GM19043 (cell line): ENCODE measurements around the gene OASL.
"Not testable (repeated sequence)": the region's sequence is repeated elsewhere in the genome, so short reads cannot be mapped to it uniquely, and the experiment has no call there.

Experiments
- ATAC-seq: cut with Tn5 transposase; IDR thresholded peaks from one replicate; pipeline ENCODE4 v1.9.1; 2021; ENCODE audit warnings: low read depth; ENCODE audit not compliant: unreplicated experiment

OASL gene, protein sequence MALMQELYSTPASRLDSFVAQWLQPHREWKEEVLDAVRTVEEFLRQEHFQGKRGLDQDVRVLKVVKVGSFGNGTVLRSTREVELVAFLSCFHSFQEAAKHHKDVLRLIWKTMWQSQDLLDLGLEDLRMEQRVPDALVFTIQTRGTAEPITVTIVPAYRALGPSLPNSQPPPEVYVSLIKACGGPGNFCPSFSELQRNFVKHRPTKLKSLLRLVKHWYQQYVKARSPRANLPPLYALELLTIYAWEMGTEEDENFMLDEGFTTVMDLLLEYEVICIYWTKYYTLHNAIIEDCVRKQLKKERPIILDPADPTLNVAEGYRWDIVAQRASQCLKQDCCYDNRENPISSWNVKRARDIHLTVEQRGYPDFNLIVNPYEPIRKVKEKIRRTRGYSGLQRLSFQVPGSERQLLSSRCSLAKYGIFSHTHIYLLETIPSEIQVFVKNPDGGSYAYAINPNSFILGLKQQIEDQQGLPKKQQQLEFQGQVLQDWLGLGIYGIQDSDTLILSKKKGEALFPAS

DNA sequence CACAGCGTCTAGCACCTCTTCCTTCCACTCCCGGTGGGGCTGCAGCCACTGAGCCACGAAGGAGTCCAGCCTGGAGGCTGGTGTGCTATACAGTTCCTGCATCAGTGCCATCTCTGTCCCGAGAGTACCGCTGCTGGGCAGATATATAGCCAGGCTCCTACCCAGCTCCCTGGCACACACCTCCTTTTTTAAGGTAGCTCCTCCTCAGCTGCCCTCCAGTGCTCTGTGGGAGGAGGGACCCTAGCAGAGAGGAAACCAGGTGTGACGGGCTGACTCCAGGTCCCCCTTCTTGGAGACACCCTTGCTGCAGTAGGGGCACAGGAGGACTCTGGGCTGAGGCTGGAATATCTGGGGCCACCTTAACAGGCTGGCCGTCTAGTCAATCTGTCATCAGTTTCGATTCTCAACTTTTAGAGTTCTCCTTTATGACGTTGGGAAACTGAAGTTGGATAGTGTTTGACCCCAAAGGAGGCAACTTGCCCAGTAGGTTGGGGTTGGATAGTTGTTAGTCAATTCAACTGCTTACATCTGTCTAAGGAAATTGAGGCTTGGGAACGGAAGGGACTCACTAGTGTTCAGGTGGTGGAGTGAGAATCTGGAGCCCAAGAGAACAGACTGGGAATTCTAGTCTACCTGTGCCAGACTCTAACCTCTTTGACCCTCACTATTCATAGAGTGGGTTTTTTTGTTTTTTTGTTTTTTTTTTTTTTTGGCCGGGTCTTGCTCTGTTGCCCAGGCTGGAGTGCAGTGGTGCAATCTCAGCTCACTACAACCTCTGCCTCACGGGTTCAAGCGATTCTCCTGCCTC, at the start of gene OASL:
Gene OASL (minus strand): TSS at position 386 of the 808 bp plus-strand sequence. CDS start 275 bp downstream, at position 111.
- no peak for ATAC-seq

DNA sequence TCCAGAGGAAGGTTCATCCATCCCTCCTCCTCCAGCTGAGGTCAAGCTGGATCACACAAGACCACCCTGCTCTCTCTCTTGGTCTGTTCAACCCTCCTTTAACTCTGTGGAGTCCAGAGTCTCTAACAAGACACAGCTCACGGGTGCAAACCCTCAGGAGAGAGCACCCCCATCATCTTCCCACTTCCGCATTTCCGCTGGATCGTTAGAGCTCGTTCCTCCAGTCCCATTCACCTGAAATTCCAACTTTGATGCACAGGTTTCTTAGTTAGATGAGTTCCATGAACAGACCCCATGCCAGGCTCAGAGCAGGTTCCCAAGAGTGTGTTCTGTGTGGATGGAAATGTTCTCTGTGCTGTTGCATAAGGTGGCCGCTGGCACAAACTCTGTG, 49.1 kb upstream of the OASL start:
- no peak for ATAC-seq

DNA sequence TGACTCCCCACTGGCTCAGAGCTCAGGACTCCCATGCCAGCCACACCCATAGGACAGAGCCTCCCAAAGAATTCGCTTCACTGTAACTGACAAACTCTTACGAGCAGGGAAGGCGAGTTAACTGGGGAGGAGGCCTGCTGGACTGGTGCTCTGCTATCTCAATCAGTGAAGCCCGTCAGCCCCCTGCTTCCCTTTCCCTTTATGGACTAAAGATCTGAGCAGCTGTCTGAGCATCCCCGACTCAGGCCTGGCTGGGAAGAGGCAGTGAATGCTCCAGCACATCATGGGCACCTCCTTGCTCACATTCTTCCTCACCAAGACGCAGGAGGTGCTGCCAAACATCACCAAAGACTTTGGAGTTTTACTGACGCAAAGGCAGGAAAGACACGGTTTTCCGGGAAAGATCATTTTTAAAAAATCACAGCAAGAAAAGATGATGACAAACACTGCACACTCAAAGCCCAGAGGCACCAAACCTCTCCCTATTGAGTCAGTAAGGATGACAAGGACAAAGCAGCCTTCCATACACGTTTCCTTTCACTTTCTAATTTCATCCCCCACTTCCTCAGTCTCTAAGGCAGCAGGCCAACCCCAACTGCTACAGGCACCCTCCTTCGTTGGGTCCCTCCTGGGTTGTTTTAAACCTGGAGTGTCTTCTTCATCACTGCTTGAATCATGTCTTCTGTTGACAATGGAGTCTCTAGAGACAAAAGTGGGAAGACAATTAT, 48.6 kb upstream of the OASL start:
- ATAC-seq, result no peak

DNA sequence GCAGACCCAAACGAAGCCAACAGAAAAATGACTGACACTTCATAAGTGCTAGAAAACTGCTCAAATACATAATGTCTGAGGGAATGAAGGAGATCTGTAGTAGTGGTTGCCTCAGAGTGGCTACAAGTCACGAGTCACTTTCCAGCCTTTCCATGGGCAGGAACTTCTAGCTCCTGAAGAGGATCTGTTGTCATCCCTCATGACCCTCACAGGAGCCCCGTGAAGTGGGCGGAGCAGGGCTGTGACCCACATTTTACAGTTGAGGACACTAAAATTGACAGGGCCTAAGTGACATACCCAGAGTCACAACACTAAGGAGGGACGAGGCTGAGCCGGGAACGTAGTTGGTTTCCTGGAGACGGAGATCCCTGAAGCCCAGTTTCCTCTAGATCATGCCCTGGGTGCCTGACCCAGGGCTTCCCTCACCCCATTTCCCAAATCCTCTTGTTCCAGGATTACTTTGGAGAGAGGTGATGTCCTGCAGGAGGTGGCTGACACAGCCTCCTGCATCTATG, 47.8 kb upstream of the OASL start:
- no peak for ATAC-seq

DNA sequence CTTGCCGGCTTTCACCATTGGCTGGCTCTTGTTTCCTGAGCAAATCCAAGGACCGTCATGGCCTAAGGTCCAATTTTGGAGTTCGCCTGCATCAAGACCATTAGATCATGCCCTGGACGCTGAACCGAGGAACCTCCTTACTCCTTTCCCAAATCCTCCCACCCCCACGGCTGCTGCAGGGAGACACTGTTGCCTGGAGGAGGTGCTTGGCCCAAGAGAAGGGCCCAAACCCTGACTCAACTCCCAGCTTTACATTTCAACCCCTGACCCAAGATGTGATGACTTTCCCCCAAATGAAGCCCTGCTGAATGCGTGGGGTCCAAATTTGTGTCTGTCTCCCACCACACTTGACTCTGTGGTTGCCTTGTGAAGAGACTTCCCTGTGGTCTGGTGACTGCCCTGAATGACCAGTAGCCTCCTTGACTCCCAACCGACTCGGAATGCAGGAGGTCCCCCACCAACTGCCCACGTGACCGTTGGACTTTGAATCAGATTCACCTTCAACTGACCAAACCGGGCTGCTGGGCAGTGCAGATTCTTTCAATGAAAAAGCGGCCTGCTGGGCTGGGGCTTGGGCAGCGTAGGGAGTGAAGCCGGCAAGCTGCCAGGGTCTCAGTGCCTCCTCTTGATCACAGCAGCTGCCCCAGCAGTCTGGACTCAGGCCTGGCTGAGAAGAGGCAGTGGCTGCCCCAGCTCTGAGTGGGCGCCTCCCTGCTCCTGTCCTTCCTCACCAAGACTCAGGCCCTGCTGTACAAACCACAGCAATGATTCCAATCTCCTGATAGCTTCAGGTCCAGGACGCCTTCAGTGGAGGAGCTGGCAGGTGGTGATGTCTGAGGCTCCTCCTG, 46.7 kb upstream of the OASL start:
- ATAC-seq, result no peak

DNA sequence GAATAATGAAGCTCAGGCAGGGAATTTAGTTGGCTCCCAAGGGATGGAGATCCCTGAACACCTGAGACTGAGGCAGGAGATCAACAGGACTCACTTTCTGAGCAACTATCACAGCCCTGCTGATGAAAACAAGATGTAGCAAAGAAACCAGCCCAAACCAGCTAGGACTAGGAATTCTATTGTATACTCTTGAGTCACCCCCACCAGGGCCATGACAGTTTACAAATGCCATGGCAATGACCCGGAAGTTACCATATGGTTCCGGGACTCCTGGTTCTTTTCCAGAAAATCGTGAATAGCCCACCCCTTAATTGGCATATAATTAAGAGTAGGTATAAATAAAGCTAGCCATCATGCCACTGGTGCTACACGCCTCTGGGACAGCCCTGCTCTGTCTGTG, 46.0 kb upstream of the OASL start:
- no peak for ATAC-seq

DNA sequence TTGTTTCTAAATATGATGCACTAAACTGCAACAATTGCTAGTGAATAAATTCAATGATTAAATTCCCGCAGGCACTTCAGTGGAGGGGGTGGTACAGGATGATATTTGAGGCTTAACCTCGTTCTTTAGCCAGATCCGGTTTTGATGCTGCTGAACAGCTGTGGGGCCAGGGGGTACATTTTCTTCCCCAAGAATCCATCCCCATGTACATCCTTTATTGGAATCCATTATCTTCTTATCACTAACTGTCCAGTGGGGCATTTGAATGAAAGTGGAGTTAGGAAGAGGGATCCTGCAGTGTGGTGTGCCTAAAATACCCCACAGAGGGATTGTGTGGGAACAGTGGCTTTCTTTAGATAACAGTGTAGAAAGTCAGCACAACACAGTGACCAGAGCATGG, 45.2 kb upstream of the OASL start:
- ATAC-seq, result no peak

DNA sequence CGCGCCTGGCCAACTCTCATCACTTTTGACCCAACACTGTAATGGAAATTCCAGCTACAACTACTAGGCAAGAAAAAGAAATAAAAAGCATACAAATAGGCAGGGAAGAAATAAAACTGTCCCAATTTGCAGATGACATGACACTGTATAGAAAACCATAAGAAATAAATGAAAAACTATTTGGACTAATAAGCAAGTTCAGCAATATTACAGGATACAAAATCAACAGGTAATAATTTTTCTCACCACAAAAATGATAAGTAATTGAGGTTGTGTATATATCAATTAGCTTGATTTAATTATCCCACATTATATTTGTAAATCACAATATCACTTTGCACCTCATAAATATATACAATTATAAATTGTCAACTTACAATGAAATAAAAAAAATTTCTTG, 41.9 kb upstream of the OASL start:
- ATAC-seq, result no peak

DNA sequence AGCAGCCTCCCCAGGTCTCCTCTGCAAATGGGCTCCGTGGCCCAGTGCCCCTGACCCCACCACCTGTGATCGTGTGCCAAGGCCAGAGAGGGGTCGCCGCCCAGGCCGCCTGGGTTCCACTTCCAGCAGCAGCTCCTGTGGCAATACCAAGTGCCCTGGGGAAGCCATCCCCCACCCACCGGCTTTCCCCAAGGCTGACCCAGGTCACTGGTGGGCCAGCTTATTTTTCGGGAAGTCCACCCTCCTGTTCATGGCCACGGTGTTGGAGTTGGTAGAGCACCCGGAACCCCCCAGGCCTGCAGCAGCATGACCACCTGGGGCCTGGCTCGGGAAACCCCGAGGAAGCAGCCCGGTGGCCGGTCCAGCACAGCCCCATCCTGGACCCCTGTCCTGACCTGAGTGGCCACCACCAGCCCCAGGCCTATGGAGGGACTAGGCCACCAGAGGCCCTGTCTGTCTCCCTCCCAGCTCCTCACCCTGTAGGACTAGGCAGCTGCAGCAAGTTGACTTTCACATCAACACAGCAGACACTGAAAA, 40.8 kb upstream of the OASL start:
- ATAC-seq, result no peak

DNA sequence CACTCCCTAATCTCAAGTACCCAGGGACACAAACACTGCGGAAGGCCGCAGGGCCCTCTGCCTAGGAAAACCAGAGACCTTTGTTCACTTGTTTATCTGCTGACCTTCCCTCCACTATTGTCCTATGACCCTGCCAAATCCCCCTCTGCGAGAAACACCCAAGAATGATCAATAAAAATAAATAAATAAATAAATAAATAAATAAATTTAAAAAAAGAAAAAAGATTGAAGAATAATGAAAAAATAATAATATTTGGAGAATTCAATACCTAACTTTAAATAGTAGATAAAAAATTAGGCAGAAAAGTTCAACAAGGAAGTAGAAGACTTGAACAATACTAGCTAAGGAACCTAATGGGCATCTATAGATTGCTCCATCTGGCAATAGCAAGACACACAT, 38.4 kb upstream of the OASL start:
- not testable (repeated sequence) for ATAC-seq

DNA sequence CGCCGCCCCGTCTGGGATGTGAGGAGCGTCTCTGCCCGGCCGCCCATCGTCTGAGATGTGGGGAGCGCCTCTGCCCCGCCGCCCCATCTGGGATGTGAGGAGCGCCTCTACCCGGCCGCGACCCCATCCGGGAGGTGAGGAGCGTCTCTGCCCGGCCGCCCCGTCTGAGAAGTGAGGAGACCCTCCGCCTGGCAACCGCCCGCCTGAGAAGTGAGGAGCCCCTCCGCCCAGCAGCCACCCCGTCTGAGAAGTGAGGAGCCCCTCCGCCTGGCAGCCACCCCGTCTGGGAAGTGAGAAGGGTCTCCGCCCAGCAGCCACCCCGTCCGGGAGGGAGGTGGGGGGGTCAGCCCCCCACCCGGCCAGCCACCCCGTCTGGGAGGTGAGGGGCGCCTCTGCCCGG, 36.9 kb upstream of the OASL start:
- ATAC-seq, result not testable (repeated sequence)

DNA sequence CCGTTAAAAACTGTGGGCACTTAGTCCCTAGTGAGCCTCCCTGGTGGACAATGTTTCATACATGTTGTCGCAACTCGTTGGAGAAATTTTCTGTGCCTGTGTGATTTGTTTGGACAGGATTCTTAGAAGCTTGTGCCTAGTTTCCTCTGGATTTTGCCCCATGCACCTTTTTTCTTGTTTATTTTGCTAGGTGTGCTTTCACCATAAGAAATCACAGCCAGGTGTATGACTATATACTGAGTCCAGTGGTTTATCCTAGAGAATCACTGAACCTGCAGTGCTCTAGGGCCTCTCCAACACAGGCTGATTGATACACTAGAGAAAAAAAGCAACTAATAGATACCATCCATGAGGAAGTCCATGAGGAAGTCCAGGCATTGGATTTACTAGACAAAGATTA, 33.1 kb upstream of the OASL start:
- ATAC-seq, result no peak

DNA sequence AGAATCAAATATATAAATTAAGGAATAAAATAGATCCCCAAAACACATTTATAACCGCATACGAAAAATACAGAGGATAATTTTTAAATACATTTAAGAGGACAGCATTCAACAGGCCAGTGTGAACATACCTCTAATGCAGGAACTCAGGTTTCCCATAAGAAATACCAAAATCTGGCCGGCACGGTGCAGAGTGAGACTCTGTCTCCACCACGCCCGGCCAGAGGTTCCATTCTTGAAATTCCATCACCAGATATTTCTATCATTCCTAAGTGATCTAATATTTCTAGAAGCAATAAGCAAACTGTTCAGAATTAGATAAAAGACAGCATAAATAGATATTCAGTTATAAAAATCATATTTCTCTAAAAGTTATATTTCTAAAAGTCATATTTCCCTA, 30.2 kb upstream of the OASL start:
- ATAC-seq, result no peak

DNA sequence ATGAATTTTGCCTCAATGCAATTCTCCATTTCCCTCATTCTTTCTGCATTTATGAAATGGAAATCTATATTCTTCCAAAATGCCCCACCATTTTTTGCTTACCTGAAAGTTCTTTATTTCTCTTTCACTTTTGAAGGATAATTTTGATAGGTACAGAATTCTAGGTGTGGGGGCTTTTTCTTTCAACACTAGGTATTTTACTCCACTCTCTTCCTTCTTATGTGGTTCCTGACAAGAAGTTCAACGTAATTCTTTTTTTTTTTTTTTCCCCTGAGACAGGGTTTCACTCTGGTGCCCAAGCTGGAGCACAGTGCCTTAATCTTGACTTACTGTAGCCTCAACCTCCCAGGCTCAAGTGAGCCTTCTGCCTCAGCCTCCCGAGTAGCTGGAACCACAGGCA, 26.3 kb upstream of the OASL start:
- ATAC-seq, result no peak

DNA sequence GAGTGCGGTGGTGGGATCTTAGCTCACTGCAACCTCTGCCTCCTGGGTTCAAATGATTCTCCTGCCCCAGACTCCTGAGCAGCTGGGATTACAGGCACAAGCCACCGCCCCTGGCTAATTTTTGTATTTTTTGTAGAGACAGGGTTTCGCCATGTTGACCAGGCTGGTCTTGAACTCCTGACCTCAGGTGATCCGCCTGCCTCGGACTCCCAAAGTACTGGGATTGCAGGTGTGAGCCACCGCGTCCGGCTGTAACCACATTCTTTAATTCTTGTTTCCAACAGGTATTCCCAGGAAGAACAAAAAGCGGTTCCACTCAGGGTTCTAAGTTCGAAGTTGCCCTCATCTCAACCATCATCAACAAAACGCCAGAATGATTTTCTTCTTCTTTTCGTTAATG, 25.5 kb upstream of the OASL start:
- not testable (repeated sequence) for ATAC-seq

DNA sequence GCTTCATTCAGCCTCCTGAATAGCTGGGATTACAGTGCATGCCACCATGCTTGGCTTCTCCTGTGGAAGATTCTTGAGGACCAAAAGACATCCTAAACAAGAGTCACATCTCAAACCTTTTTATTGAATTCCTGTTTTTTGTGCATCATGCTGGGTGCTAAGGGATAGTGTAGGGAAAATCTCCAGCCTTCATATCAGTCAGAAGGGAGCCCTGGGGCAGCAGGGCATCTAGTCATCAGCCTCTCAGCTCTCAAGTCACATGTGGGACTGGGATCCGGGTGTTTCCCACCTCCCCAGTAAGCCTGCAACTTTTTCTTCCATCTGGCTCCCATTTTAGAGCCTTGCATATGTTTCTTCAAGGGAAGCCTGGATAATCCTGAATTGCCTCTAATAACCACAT, 25.1 kb upstream of the OASL start:
- ATAC-seq, result no peak

DNA sequence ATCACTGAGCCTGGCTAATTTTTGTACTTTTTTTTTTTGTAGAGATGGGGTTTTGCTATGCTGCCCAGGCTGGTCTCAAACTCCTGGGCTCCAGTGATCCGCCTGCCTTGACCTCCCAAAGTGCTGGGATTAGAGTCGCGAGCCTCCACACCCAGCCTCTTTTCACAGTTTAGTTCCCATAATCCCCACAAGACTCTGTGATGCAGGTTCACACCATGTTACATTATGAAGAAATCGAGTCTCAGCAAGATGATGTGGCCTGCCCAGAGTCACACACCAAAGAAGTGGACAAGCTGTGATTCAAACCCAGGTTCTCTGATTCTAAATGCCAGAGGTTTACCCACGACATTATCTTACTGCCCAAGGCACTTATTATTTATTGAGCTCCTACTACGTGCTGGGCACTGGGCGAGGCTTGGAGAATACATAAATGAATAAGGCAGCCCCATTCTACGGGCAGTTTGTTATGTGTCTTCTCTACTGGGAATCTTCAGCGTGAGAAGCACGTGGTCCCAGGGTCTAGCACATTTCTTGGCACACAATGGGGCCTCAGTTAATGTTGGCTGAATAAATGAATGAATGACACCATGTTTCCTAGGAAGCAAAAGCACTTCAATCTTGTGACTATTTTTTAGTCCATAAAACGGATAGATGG, 23.5 kb upstream of the OASL start:
- ATAC-seq, result no peak

DNA sequence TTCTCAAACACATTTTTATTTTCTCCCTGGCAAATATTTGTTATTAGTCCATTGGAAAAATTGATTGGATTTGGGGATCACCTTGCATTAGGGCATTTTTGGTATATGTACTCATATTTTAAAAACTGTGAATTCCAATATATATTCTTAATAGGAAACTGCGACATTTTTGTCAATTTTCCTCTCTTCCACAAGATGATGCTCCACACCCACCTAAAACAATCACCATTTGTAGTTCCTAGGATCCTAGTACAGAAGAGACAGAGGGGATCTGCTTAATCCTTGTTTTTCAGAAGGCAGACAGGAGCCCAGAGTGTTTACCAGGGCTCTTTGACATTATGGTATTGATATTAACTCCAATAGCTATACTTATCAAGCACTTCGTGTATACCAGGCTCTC, 22.8 kb upstream of the OASL start:
- ATAC-seq, result no peak
